Activated CD4-positive, alpha-beta T cell treated with anti-CD3 and anti-CD28 coated beads for 24 hours (primary cell): ENCODE data around the gene TRIM54.

Experiments used
- DNase-seq, 2 donors: peaks; one replicate each; pipeline ENCODE4 v3.0.0-alpha.2; 2020; ENCODE audit warnings: low read depth in 2 of 2

The TRIM54 gene

GRCh38 chr2:27281855-27282559 is at the start of gene TRIM54:
Gene TRIM54 (plus strand): TSS chr2:27282429. CDS start chr2:27282732, 303 bp downstream.
- no peak for DNase-seq

GRCh38 chr2:27233341-27233740 is 48.9 kb upstream of the TRIM54 start:
- no peak for DNase-seq

GRCh38 chr2:27236136-27236535 is 46.1 kb upstream of the TRIM54 start:
- no peak for DNase-seq

GRCh38 chr2:27236626-27237025 is 45.6 kb upstream of the TRIM54 start:
- no peak for DNase-seq

- DNase-seq, result no peak
Observed at GRCh38 chr2:27237341-27237945, 44.8 kb upstream of the TRIM54 start.

GRCh38 chr2:27238976-27239375 is 43.3 kb upstream of the TRIM54 start:
- no peak for DNase-seq

- no peak for DNase-seq
Observed at GRCh38 chr2:27240406-27240805, 41.8 kb upstream of the TRIM54 start.

GRCh38 chr2:27241761-27242613 is 40.2 kb upstream of the TRIM54 start:
- DNase-seq, result no peak

GRCh38 chr2:27242614-27242951 is 39.6 kb upstream of the TRIM54 start:
- DNase-seq, result no peak

GRCh38 chr2:27243391-27244130 is 38.7 kb upstream of the TRIM54 start:
- DNase-seq, result no peak

GRCh38 chr2:27245116-27245515 is 37.1 kb upstream of the TRIM54 start:
- DNase-seq, result no peak

GRCh38 chr2:27245626-27246025 is 36.6 kb upstream of the TRIM54 start:
- DNase-seq, result no peak

GRCh38 chr2:27247893-27248292 is 34.3 kb upstream of the TRIM54 start:
- no peak for DNase-seq

- DNase-seq, result no peak
Observed at GRCh38 chr2:27249159-27249890, 32.9 kb upstream of the TRIM54 start.

GRCh38 chr2:27249891-27250651 is 32.2 kb upstream of the TRIM54 start:
- DNase-seq, result peak; percentile 26 to 49

GRCh38 chr2:27250652-27251379 is 31.4 kb upstream of the TRIM54 start:
- no peak for DNase-seq

GRCh38 chr2:27251766-27252165 is 30.5 kb upstream of the TRIM54 start:
- no peak for DNase-seq

GRCh38 chr2:27255187-27255586 is 27.0 kb upstream of the TRIM54 start:
- no peak for DNase-seq

GRCh38 chr2:27255660-27256059 is 26.6 kb upstream of the TRIM54 start:
- no peak for DNase-seq

GRCh38 chr2:27256855-27257454 is 25.3 kb upstream of the TRIM54 start:
- no peak for DNase-seq
